Heart left ventricle (tissue), 16 donors: ENCODE data around the gene VASN. TPM values are rescaled to one million over a fixed set of nuclear protein-coding genes. Genes with fewer than 3 reads are reported as not detected.

Source experiments
- ATAC-seq, 4 donors: fragments of 200-7000 bp; cut with Tn5 transposase; one replicate each; pipeline ENCODE4 v1.9.1; 2020 to 2022; ENCODE audit warnings: moderate library complexity in 4 of 4, mild to moderate bottlenecking in 3 of 4, moderate number of reproducible peaks in 1 of 4
- DNase-seq, 5 donors: peaks; one replicate each; pipeline ENCODE4 v3.0.0-alpha.2; 2020
- H3K27ac ChIP-seq, 12 donors: fragments of 200-600 bp; sonication (generic) in 4 of 12; one replicate each; pipeline versions ENCODE4 v1.5.0 to v1.8.0; 2016 to 2022; ENCODE audit warnings: mild to moderate bottlenecking in 2 of 12
- H3K27me3 ChIP-seq, 9 donors: fragments of 200-600 bp; sonication (generic) in 2 of 9; one replicate each; pipeline versions ENCODE4 v1.5.1 to v1.8.0; 2016 to 2022; ENCODE audit warnings: mild to moderate bottlenecking in 3 of 9
- H3K36me3 ChIP-seq, 9 donors: fragments of 200-600 bp; sonication (generic) in 2 of 9; one replicate each; pipeline versions ENCODE4 v1.5.0 to v1.8.0; 2018 to 2022; ENCODE audit warnings: mild to moderate bottlenecking in 2 of 9
- H3K4me1 ChIP-seq, 12 donors: fragments of 200-600 bp; sonication (generic) in 4 of 12; one replicate each; pipeline versions ENCODE4 v1.5.0 to v1.8.0; 2016 to 2022; ENCODE audit warnings: mild to moderate bottlenecking in 3 of 12
- H3K4me3 ChIP-seq, 12 donors: fragments of 200-600 bp; sonication (generic) in 4 of 12; one replicate each; pipeline versions ENCODE4 v1.5.0 to v1.8.0; 2017 to 2022; ENCODE audit warnings: mild to moderate bottlenecking in 9 of 12, moderate library complexity in 4 of 12
- H3K9me3 ChIP-seq, 12 donors: fragments of 200-600 bp; sonication (generic) in 4 of 12; one replicate each; pipeline versions ENCODE4 v1.5.0 to v1.8.0; 2016 to 2022; ENCODE audit warnings: mild to moderate bottlenecking in 1 of 12
- CTCF ChIP-seq, 12 donors: fragments of 200-600 bp; sonication (generic) in 4 of 12; IDR thresholded peaks; one replicate each; pipeline versions ENCODE4 v1.5.0 to v1.8.0; 2018 to 2022; ENCODE audit warnings: antibody characterized with exemption in 12 of 12, mild to moderate bottlenecking in 5 of 12
- POLR2A ChIP-seq, 2 donors: fragments of 450-650 bp; IDR thresholded peaks; one replicate each; pipeline ENCODE4 v1.6.1; 2017; ENCODE audit warnings: antibody characterized with exemption in 2 of 2, mild to moderate bottlenecking in 2 of 2, moderate library complexity in 2 of 2
- WGBS, 4 donors: extraction: QIAGEN DNeasy Blood & Tissue Kit in 2 of 4; methylation state at CpG; one replicate each; pipeline versions ENCODE4 v1.1.5 to v1.1.7; 2013 to 2018; 5-methylcytosine and 5-hydroxymethylcytosine counted together
- intact Hi-C, 10 donors: fragments of 100-400 bp; cut with DNase I; formaldehyde crosslinking; loops; one replicate each; pipeline versions ENCODE4 v1.11.1 to v1.14.2; 2022
- polyA plus RNA-seq, 2 donors: library from polyadenylated mRNA; stranded (reverse); fragments of 200-250 nt; gene quantifications; one replicate each; pipeline ENCODE4 v1.2.3, GENCODE V29; 2013
- total RNA-seq, 9 donors: library from RNA; depleted of rRNA in 2 of 9; stranded (reverse); fragments of >200 nt in 2 of 9; fragmentation: NEBNext Ultra II Directional in 3 of 9; extraction: Animal tissue kit (Norgen Biotek cat#: 25700) in 3 of 9; gene quantifications; one replicate each; pipeline versions ENCODE4 v1.1.0 to v1.2.4, GENCODE V29; 2016 to 2023
- donor health status: ischemic (EF 13 %, LVEDD 7.1; RV severe dilation, severe dysfunction).
- donor health status: healthy with polysubstance abuse.
- donor health status: DM: no; HTN: yes; CAD: no.
- donor health status: DM: no; HTN: no; CAD: no.
- donor health status: ischemic (EF 25% LVEDD 6.9; RV normal size, moderate dysfunction).
- donor health status: ischemic (EF 25% LVEDD 5.7; RV mildly dilated, moderate dysfunction).
- donor health status: healthy.
- donor health status: DM: yes; HTN: yes; CAD: no.
- donor health status: ischemic (EF 35%, LVEDD 5.7; RV mildly dilated, moderate dysfunction).
- donor health status: nonischemic (EF 11% LVEDD 7.7; RV severe dilation, severe dysfunction).
- donor health status: DM: yes; HTN: yes; CAD: no.
- donor health status: PGD.
- donor health status: ischemic (EF 29% LVEDD 5.4; RV normal size, mild dysfunction).
- donor health status: nonischemic (EF 23%, LVEDD 6.1; RV moderate dilation, normal function).

The VASN gene
- total and polyA plus RNA-seq, 11 donors = 3.8 to 20.0 (median 6.2) TPM

- ATAC-seq (peak in 2 of 4 donors; percentile 2 to 3), DNase-seq (peak in 1 of 5 donors; percentile 62)
- intact Hi-C loops = loop anchor here in 9 of 10 donors (1.0 to 10.0 kb wide), 11 partner anchors 44 to 201 kb away; no protein-coding TSS in a partner anchor
- Histone ChIP-seq H3K27ac (no peak overlapping the region), H3K36me3 (peaks cover 0 to 94% (median 44%) of the 10 kb centered on the region in 9 donors), H3K27me3 (no peaks in the 10 kb centered on the region), H3K4me3 (no peak overlapping the region), H3K4me1 (peaks cover 0 to 13% (median 6%) of the 10 kb centered on the region in 12 donors), H3K9me3 (no peaks in the 10 kb centered on the region)
- WGBS, 4 donors = 82 to 87% (median 85%) methylated on average over 15 to 24 of the region's 24 CpGs
- TF ChIP-seq CTCF (IDR thresholded peaks at IDR 0.05) = no peak
Observed at GRCh38 chr16:4403133-4403949, 31.7 kb downstream of the VASN start.

- H3K4me1 ChIP-seq = peaks cover 0 to 22% (median 13%) of the 10 kb centered on the region in 12 donors
- no peak overlapping the region for H3K4me3 ChIP-seq
- WGBS, 4 donors = 78 to 82% (median 79%) methylated on average over 20 of the region's 20 CpGs
- H3K9me3 ChIP-seq = no peaks in the 10 kb centered on the region
- peak in 1 of 5 donors; percentile 72 for DNase-seq
- no peaks in the 10 kb centered on the region for H3K27me3 ChIP-seq
- peak in 1 of 4 donors; percentile 12 for ATAC-seq
- intact Hi-C loops = loop anchor here in 8 of 10 donors (5.0 to 10.0 kb wide), 8 partner anchors 110 to 202 kb away; no protein-coding TSS in a partner anchor
- no peak overlapping the region for H3K27ac ChIP-seq
- peaks cover 0 to 95% (median 44%) of the 10 kb centered on the region in 9 donors for H3K36me3 ChIP-seq
- TF ChIP-seq CTCF (IDR thresholded peaks at IDR 0.05) = peak; percentile 16 to 63 (median 45)
- no peak for TF ChIP-seq POLR2A (IDR thresholded peaks at IDR 0.05)
Observed at GRCh38 chr16:4404247-4404966, 32.8 kb downstream of the VASN start.

- DNase-seq = peak in 1 of 5 donors; percentile 67
- intact Hi-C loops = loop anchor here in 8 of 10 donors (5.0 to 10.0 kb wide), 8 partner anchors 110 to 203 kb away; no protein-coding TSS in a partner anchor
- ATAC-seq = no peak
- Histone ChIP-seq H3K9me3 (no peaks in the 10 kb centered on the region), H3K4me3 (no peak overlapping the region), H3K4me1 (peaks cover 0 to 30% (median 19%) of the 10 kb centered on the region in 12 donors), H3K27ac (no peak overlapping the region), H3K27me3 (no peaks in the 10 kb centered on the region), H3K36me3 (peaks cover 0 to 95% (median 44%) of the 10 kb centered on the region in 9 donors)
- no peak for TF ChIP-seq POLR2A (IDR thresholded peaks at IDR 0.05)
- no peak for TF ChIP-seq CTCF (IDR thresholded peaks at IDR 0.05)
- WGBS, 4 donors = 86 to 93% (median 91%) methylated on average over 14 to 24 of the region's 24 CpGs
Observed at GRCh38 chr16:4404967-4405696, 33.5 kb downstream of the VASN start.
